HepG2 (cell line): ENCODE data around the gene SMOC1. TPM values are rescaled to one million over a fixed set of nuclear protein-coding genes. Genes with fewer than 3 reads are reported as not detected.

Experiments
- ATAC-seq: fragments of 200-7000 bp; cut with Tn5 transposase; 3 replicates; pipeline ENCODE4 v1.9.1; 2020; ENCODE audit warnings: mild to moderate bottlenecking, moderate library complexity
- BruUV-seq: library from RNA; stranded (reverse); fragments of 400-500 nt; replicated peaks from 2 replicates; lab custom pipeline; 2021; lab: Mats Ljungman, UMichigan
- CTCF ChIA-PET: fragments of 300-600 bp; formaldehyde crosslinking; extraction: SDS; loops from one replicate; lab custom pipeline; 2021; ENCODE audit warnings: low total read pairs, inconsistent platforms, low intra/inter-chr PET ratio; lab: Yijun Ruan, JAX
- POLR2A ChIA-PET: fragments of 350-600 bp; sonication (Branson Sonifier 250); formaldehyde crosslinking; loops from one replicate; lab custom pipeline; 2020; ENCODE audit warnings: antibody characterized with exemption, inconsistent platforms; lab: Yijun Ruan, JAX
- DNase-seq: peaks from one replicate; pipeline ENCODE4 v3.0.0-alpha.2; 2015; ENCODE audit warnings: low spot score
- FAIRE-seq: peaks from 3 replicates; lab custom pipeline; 2011; peaks lifted over from hg19 to GRCh38; lab: Jason Lieb, UNC
- H2AFZ ChIP-seq: one replicate; pipeline ENCODE4 v1.6.1; 2011; ENCODE audit warnings: low read length, inconsistent platforms
- H3K27ac ChIP-seq: fragments of 300-600 bp; 3 replicates; pipeline ENCODE4 v1.8.0; 2011; ENCODE audit warnings: mixed run types, mild to moderate bottlenecking, mixed read lengths, low read length, inconsistent platforms; ENCODE audit not compliant: insufficient read depth; ENCODE audit errors: extremely low read length
- H3K27me3 ChIP-seq, 2 experiments: fragments of 200-600 bp in 1 of 2; 2 replicates in 1 of 2; 3 replicates in 1 of 2; pipeline versions ENCODE4 v1.6.0 to v1.8.0; 2011; ENCODE audit warnings: low read length in 2 of 2, mild to moderate bottlenecking in 2 of 2, moderate library complexity in 2 of 2, inconsistent platforms in 1 of 2; ENCODE audit not compliant: insufficient read depth in 2 of 2, control insufficient read depth in 1 of 2
- H3K36me3 ChIP-seq, 2 experiments: fragments of 200-600 bp in 1 of 2; replicated peaks in 1 of 2; 2 replicates in 1 of 2; 3 replicates in 1 of 2; pipeline versions ENCODE4 v1.5.1 to v1.8.0; 2011; ENCODE audit warnings: low read length in 2 of 2, inconsistent platforms in 1 of 2; ENCODE audit not compliant: insufficient read depth in 2 of 2, control insufficient read depth in 1 of 2
- H3K4me1 ChIP-seq: 2 replicates; pipeline ENCODE4 v1.5.1; 2012; ENCODE audit warnings: low read length, inconsistent platforms; ENCODE audit not compliant: insufficient read depth
- H3K4me2 ChIP-seq: 2 replicates; pipeline ENCODE4 v1.6.0; 2011; ENCODE audit warnings: low read depth, low read length, inconsistent platforms
- H3K4me3 ChIP-seq, 3 experiments: fragments of 200-600 bp in 1 of 3; sonication (generic), shearing (Covaris generic) in 1 of 3; replicated peaks in 1 of 3; 2 replicates each; pipeline ENCODE4 v1.5.1; 2011 to 2016; ENCODE audit warnings: low read length in 3 of 3, inconsistent platforms in 2 of 3, low read depth in 2 of 3, mild to moderate bottlenecking in 2 of 3, control low read depth in 1 of 3, mixed read lengths in 1 of 3; ENCODE audit not compliant: insufficient read depth in 1 of 3
- H3K79me2 ChIP-seq: one replicate; pipeline ENCODE4 v1.6.1; 2011; ENCODE audit warnings: low read length, inconsistent platforms; ENCODE audit not compliant: insufficient read depth
- H3K9ac ChIP-seq: 2 replicates; pipeline ENCODE4 v1.6.0; 2011; ENCODE audit warnings: mild to moderate bottlenecking, low read depth, low read length, inconsistent platforms; ENCODE audit not compliant: insufficient read depth
- H3K9me3 ChIP-seq: 2 replicates; pipeline ENCODE4 v1.5.1; 2012; ENCODE audit warnings: mild to moderate bottlenecking, low read length
- H4K20me1 ChIP-seq: 2 replicates; pipeline ENCODE4 v1.6.0; 2011; ENCODE audit warnings: inconsistent platforms, mild to moderate bottlenecking, low read length, moderate library complexity; ENCODE audit not compliant: insufficient read depth
- SMYD3 ChIP-seq: sonication (generic); formaldehyde crosslinking; IDR thresholded peaks from 2 replicates; pipeline ENCODE4 v1.8.1; 2023; ENCODE audit warnings: mild to moderate bottlenecking, missing genetic modification reagents
- STAG1 ChIP-seq: sonication (generic); formaldehyde crosslinking; IDR thresholded peaks from 2 replicates; pipeline ENCODE4 v1.4.0; 2020; ENCODE audit warnings: missing genetic modification reagents
- U2AF1 ChIP-seq: fragments of 200-400 bp; formaldehyde crosslinking; optimal IDR thresholded peaks from 2 replicates; pipeline ENCODE3; 2017; ENCODE audit warnings: mild to moderate bottlenecking, low read depth, low read length
- ZZZ3 ChIP-seq: sonication (generic); formaldehyde crosslinking; IDR thresholded peaks from 2 replicates; pipeline ENCODE4 v1.4.0; 2020; ENCODE audit warnings: missing genetic modification reagents, mild to moderate bottlenecking, borderline replicate concordance
- WGBS: methylation state at CpG from one replicate; pipeline ENCODE4 v1.1.6; 2017; ENCODE audit warnings: low lambda C conversion rate; 5-methylcytosine and 5-hydroxymethylcytosine counted together
- in situ Hi-C: cut with HindIII; loops from 2 replicates; pipeline ENCODE4 v1.10.0; 2017; ENCODE audit warnings: low pct_unique_long_range_greater_than_20kb; ENCODE audit not compliant: extremely low pct_ligation_motif_present
- intact Hi-C: fragments of 100-400 bp; cut with micrococcal nuclease; formaldehyde crosslinking; loops from one replicate; pipeline ENCODE4 v1.10.0; 2022; ENCODE audit not compliant: unreplicated experiment
- polyA plus RNA-seq, 8 experiments: library from polyadenylated mRNA; depleted of rRNA in 3 of 8; stranded (reverse) in 7 of 8; unstranded in 1 of 8; fragments of >200 nt; fragmentation: Illumina TruSeq in 4 of 8; extraction: Trizol in 4 of 8; gene quantifications; 2 replicates each; pipeline versions ENCODE4 v1.2.1 to v1.2.3, GENCODE V29; 2011 to 2016; ENCODE audit warnings: low read depth in 4 of 8, missing spikeins in 1 of 8, mixed read lengths in 1 of 8; ENCODE audit not compliant: insufficient read depth in 1 of 8
- total RNA-seq, 5 experiments: library from RNA; depleted of rRNA; stranded (reverse); fragments of >200 nt; fragmentation: Illumina TruSeq; extraction: Trizol; gene quantifications; 2 replicates each; pipeline ENCODE4 v1.2.3, GENCODE V29; 2016; ENCODE audit warnings: low read depth in 1 of 5
- TF ChIP-seq, protein P1 (sequence below): sonication (generic); formaldehyde crosslinking; IDR thresholded peaks from 2 replicates; pipeline ENCODE4 v1.4.0; 2020; ENCODE audit warnings: missing genetic modification reagents

SMOC1 gene
- total and polyA plus RNA-seq, 2 of the 13 experiments (the other 11 are each of a cell fraction or from before 2014, with no cell fraction given): 17.8 to 35.6 TPM

DNA sequence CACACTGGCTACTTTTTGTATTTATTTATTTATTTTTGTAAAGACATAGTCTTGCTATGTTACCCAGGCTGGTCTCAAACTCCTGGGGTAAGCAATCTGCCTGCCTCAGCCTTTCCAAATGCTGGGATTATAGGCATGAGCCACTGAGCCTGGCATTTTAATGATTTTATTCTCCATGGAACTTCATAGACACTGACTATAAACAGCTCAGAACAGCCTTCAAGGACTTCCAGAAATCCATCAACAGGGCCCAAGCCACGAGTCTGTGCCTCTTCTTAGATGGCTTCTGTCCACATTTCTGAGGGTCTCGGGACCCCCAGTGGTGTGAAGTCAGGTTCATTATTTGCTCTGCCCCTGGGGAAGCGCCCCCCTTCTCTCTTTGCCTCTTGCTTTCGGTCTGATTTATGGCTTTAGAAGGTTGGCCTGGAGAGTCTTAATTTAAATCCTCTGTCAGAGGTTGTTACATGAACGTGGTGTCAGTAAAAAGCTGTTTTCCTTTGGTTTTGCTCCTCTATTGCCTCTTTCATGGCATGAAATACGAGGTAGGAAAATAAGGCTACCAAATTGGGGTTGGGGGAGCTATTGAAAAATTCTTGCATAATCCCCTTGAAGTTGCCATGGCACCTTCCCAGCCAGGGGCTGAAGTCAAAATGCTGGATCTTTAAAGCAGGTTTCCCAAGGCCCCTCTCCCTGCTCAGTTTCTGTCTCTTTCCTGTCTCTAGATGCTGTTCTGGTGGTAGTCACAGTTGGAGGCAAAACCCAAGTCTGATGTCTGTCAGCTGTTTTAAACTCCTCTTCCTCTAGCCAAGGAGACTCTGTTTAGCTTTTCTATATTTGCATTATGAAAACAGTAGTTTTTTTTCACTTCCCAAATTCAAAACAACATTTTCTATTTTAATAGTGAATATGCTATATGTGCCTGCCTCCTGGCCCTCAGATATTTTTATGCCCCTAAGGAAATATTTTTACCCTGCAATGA, 129.4 kb downstream of the SMOC1 start:
- Histone ChIP-seq H3K79me2 (no peaks in the 10 kb centered on the region), H4K20me1 (no peaks in the 10 kb centered on the region), H3K4me1 (peaks cover 45% of the 10 kb centered on the region), H3K4me2 (no peak overlapping the region), H3K27ac (no peak overlapping the region), H3K4me3 (no peak overlapping the region), H3K36me3 (peaks cover 10 to 21% of the 10 kb centered on the region in 2 experiments), H3K9ac (no peak overlapping the region), H3K27me3 (no peaks in the 10 kb centered on the region), H2AFZ (no peak overlapping the region), H3K9me3 (no peaks in the 10 kb centered on the region)
- POLR2A ChIA-PET: interaction anchor here (1.5 kb wide), 1 partner anchor 129 kb away, joined by 5 read pairs; the partner anchor contains the start of gene SMOC1
- FAIRE-seq (no peak), DNase-seq (no peak), ATAC-seq (no peak)
- TF ChIP-seq SMYD3 (CRISPR knock-in tag) (no peak), STAG1 (no peak), U2AF1 (no peak), ZZZ3 (CRISPR knock-in tag) (no peak)
- TF ChIP-seq, protein P1, sequence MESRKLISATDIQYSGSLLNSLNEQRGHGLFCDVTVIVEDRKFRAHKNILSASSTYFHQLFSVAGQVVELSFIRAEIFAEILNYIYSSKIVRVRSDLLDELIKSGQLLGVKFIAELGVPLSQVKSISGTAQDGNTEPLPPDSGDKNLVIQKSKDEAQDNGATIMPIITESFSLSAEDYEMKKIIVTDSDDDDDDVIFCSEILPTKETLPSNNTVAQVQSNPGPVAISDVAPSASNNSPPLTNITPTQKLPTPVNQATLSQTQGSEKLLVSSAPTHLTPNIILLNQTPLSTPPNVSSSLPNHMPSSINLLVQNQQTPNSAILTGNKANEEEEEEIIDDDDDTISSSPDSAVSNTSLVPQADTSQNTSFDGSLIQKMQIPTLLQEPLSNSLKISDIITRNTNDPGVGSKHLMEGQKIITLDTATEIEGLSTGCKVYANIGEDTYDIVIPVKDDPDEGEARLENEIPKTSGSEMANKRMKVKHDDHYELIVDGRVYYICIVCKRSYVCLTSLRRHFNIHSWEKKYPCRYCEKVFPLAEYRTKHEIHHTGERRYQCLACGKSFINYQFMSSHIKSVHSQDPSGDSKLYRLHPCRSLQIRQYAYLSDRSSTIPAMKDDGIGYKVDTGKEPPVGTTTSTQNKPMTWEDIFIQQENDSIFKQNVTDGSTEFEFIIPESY: no peak
- intact Hi-C loops: loop anchor here (5.0 kb wide), 1 partner anchor 66 kb away; no protein-coding TSS in a partner anchor
- CTCF ChIA-PET: no interaction called here
- in situ Hi-C loops: loop anchor here (25.0 kb wide), 1 partner anchor 421 kb away; no protein-coding TSS in a partner anchor
- BruUV-seq: no TSS peak
- WGBS: 96% methylated on average over 6 of the region's 6 CpGs
